22Rv1 (cell line): ENCODE data around the gene ERVH48-1.
"Not testable (repeated sequence)": the region's sequence is repeated elsewhere in the genome, so short reads cannot be mapped to it uniquely, and the experiment has no call there.

ENCODE experiments used
- ZFX ChIP-seq: fragments of 450-650 bp; IDR thresholded peaks from 2 replicates; pipeline ENCODE4 v1.6.1; 2017; ENCODE audit warnings: antibody characterized with exemption, borderline replicate concordance
- TF ChIP-seq, protein P1 (sequence below): fragments of 450-650 bp; IDR thresholded peaks from 2 replicates; pipeline ENCODE4 v1.5.1; 2017; ENCODE audit warnings: mild to moderate bottlenecking

GRCh38 chr21:42927474-42928200 is 2.2 kb upstream of the ERVH48-1 start:
- TF ChIP-seq, protein P1, sequence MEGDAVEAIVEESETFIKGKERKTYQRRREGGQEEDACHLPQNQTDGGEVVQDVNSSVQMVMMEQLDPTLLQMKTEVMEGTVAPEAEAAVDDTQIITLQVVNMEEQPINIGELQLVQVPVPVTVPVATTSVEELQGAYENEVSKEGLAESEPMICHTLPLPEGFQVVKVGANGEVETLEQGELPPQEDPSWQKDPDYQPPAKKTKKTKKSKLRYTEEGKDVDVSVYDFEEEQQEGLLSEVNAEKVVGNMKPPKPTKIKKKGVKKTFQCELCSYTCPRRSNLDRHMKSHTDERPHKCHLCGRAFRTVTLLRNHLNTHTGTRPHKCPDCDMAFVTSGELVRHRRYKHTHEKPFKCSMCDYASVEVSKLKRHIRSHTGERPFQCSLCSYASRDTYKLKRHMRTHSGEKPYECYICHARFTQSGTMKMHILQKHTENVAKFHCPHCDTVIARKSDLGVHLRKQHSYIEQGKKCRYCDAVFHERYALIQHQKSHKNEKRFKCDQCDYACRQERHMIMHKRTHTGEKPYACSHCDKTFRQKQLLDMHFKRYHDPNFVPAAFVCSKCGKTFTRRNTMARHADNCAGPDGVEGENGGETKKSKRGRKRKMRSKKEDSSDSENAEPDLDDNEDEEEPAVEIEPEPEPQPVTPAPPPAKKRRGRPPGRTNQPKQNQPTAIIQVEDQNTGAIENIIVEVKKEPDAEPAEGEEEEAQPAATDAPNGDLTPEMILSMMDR: not testable (repeated sequence)
- TF ChIP-seq ZFX: not testable (repeated sequence)
